H1 (cell line): ENCODE measurements around the gene RRP1.

Source experiments
- CHD7 ChIP-seq: fragments of 300-600 bp; sonication (generic); IDR thresholded peaks from 2 replicates; pipeline ENCODE4 v1.7.1; 2012; ENCODE audit warnings: low read length, moderate library complexity, mild to moderate bottlenecking, inconsistent platforms; ENCODE audit not compliant: insufficient replicate concordance
- CREB1 ChIP-seq: IDR thresholded peaks from 2 replicates; pipeline ENCODE4 v1.6.1; 2012; ENCODE audit warnings: inconsistent platforms
- HDAC6 ChIP-seq: IDR thresholded peaks from one replicate; pipeline ENCODE4 v1.7.1; 2012; ENCODE audit warnings: low read depth, mild to moderate bottlenecking, inconsistent platforms, low read length, moderate library complexity
- JUN ChIP-seq: IDR thresholded peaks from 2 replicates; pipeline ENCODE4 v1.6.1; 2011; ENCODE audit warnings: low read depth, mild to moderate bottlenecking, improper control_type of control experiment, low read length
- JUND ChIP-seq: IDR thresholded peaks from 2 replicates; pipeline ENCODE4 v1.6.1; 2011; ENCODE audit warnings: mild to moderate bottlenecking, improper control_type of control experiment, low read length
- KDM5A ChIP-seq: fragments of 200-600 bp; IDR thresholded peaks from 2 replicates; pipeline ENCODE4 v1.7.1; 2012; ENCODE audit warnings: mild to moderate bottlenecking, low read length, inconsistent platforms, mixed read lengths
- SP1 ChIP-seq: IDR thresholded peaks from 2 replicates; pipeline ENCODE4 v1.6.1; 2011; ENCODE audit warnings: low read depth, low read length
- TEAD4 ChIP-seq: IDR thresholded peaks from 2 replicates; pipeline ENCODE4 v1.6.1; 2012; ENCODE audit warnings: low read depth, low read length, inconsistent platforms, mixed read lengths
- TF ChIP-seq, protein P1 (sequence below), 3 experiments: IDR thresholded peaks; 1 replicate in 2 of 3; 2 replicates in 1 of 3; pipeline versions ENCODE4 v1.5.1 to v1.6.1; 2011; ENCODE audit warnings: low read length in 3 of 3, mild to moderate bottlenecking in 3 of 3, inconsistent platforms in 2 of 3, low read depth in 1 of 3, moderate library complexity in 1 of 3; ENCODE audit not compliant: insufficient read depth in 1 of 3; ENCODE audit errors: control extremely low read depth in 1 of 3

DNA sequence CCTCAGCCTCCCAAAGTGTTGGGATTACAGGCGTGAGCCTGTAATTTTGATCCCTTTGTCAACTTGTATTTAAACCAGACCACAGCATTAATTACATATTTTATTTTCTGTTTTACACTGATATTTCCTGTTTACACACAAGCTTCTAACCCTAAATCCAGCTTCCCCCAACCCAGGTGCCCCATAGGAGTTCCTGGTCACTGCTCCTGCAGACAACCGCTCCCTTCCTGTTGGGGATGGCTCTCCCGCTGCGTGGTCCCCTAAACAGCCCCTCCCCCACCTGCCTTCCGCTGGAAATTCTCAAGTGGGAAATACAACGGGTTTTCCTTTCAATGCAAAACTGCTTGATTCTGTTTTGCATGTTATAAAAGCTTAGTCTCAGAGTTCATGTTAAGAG, 17.0 kb upstream of the RRP1 start:
- no peak for TF ChIP-seq KDM5A
- no peak for TF ChIP-seq JUN
- no peak for TF ChIP-seq SP1
- TF ChIP-seq HDAC6: no peak
- TF ChIP-seq CREB1: no peak
- TF ChIP-seq TEAD4: no peak
- no peak for TF ChIP-seq CHD7
- TF ChIP-seq, protein P1, sequence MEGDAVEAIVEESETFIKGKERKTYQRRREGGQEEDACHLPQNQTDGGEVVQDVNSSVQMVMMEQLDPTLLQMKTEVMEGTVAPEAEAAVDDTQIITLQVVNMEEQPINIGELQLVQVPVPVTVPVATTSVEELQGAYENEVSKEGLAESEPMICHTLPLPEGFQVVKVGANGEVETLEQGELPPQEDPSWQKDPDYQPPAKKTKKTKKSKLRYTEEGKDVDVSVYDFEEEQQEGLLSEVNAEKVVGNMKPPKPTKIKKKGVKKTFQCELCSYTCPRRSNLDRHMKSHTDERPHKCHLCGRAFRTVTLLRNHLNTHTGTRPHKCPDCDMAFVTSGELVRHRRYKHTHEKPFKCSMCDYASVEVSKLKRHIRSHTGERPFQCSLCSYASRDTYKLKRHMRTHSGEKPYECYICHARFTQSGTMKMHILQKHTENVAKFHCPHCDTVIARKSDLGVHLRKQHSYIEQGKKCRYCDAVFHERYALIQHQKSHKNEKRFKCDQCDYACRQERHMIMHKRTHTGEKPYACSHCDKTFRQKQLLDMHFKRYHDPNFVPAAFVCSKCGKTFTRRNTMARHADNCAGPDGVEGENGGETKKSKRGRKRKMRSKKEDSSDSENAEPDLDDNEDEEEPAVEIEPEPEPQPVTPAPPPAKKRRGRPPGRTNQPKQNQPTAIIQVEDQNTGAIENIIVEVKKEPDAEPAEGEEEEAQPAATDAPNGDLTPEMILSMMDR (IDR thresholded peaks at IDR 0.05; ENCODE audit: control extremely low read depth in 1 of 3, insufficient read depth in 1 of 3, low read depth in 1 of 3, low read length in 3 of 3): no peak
- no peak for TF ChIP-seq JUND
